HG03460 (cell line): ENCODE data around the gene NRCAM.
A peak's percentile ranks its signal among the peaks of the same experiment; 100 is the strongest.
"Not testable (repeated sequence)": the region's sequence is repeated elsewhere in the genome, so short reads cannot be mapped to it uniquely, and the experiment has no call there.

ENCODE experiments used
- ATAC-seq: cut with Tn5 transposase; IDR thresholded peaks from one replicate; pipeline ENCODE4 v1.9.1; 2021; ENCODE audit not compliant: unreplicated experiment

The NRCAM gene

DNA sequence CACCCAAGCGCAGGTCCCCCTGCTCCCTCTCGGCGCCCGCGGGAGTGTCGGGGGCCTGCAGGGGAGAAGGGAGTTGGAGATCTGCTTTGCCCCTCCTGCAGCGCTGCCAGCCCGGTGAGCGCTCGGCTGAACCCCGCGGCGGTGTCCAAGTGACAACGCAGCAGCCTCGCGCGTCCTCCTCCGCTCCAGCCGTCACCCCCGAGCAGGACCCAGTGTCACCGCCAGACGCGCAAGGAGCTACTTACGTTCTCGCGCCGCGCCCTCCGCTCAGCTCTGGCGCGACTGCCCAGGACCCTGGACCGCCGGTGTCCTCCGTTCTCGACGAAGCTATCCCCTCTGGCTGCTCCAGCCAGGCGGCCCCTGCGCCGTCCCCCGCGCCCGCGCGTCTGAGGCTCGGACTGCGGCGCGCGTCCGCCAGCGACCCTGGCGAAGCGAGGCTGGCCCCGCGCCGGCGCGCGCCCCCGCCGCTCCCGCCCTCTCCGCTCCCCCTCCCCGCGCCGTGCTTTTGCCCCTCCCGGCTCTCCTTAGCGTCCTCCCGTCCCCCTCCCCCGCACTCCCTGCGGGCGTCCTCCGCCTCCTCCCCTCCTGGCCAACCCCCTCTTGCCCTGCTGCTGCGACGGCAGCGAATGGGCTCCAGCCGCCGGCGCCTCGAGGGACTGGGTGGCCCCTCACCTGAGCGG lies at the start of gene NRCAM:
Gene NRCAM (minus strand): TSS at position 439 of the 680 bp plus-strand sequence. CDS start 216,372 bp downstream, outside the sequence.
- ATAC-seq: peak; percentile 56

DNA sequence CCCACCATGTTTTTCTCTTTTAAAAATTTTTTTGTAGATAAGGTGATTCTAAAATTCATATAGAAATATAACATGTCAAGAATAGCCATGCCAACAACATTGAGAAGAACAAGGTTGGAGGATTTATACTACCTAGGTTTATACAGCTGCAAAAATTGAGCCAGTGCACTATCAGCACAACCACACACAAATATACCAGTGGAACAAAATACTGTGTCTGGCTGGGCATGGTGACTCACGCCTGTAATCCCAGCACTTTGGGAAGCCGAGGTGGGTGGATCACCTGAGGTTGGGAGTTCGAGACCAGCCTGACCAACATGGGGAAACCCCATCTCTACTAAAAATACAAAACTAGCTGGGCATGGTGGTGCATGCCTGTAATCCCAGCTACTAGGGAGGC lies 48.3 kb upstream of the NRCAM start:
- ATAC-seq: not testable (repeated sequence)

DNA sequence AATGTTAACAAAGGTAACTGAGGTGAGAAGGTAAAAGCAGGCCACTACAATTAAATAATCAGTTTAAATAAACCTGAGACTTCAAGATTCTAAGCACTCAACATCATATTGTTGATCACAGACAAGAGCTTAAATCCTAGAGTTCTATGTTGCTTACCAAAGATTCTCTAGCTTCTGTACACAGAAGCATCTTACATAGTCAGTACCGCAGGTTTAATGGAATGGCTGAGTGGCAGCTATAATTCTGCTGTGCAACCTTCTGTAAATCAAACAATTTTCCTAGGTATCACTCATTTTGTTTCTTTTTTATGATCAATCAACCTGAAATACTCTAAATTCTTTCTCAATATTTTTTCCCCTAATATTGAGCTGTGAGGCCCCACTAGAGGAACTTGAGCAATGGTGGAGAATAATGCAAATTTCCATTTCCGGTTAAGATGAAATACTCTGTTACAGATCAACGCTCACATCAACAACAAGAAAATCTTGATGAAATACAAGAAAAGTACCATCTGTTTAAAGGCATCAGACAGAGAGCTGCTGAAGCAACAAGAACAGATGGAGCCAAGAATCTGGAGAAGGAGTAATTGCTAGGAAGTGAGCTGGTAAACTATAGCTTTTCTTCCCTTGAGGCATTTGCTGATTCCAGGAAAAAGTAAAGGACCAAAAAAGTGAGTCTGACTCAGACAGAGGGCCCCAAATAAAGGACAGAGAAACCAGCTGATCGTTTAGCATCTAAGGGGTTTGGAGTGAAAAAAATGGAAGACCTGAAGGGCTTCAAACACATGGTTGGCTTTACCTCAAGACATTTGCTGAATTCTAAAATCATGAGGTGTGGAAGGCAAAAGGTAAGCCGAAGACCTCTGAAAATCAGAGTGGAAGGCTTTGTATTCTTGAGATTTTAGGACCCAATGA lies 47.1 kb upstream of the NRCAM start:
- ATAC-seq: peak; percentile 93

DNA sequence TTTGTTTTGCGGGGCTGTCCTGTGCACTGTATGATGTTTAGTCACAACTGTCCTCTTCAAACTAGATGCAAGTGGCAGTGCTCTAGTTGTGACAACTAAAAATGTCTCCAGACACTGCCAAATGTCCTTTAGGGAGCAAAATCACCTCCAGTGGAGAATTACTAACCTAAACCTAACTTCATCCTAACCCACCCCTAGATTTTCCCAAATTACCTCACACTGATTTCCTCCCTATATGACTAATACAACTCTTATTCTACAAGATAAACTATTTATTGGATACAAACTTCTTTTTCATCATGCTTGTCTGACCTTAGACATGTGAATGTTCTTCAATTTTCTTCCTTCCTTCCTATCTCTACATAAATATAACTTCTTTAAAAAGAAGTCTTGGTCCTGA lies 43.3 kb upstream of the NRCAM start:
- ATAC-seq: no peak

DNA sequence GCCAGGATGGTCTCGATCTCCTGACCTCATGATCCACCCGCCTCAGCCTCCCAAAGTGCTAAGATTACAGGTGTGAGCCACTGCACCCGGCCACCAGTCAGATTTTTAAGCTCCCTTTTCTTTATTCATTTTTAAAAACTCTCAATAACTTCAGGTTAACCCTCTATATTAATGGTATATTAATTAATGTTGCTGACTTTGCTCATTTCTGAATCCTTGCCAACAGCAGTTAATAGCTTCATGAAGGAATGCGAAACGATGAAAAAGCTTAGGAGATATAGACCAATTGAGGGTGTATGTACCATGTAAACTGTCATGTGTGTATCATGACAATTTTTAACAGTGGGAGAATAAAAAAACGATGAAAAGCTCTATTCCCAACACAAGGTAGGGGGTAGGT lies 42.2 kb upstream of the NRCAM start:
- ATAC-seq: no peak

DNA sequence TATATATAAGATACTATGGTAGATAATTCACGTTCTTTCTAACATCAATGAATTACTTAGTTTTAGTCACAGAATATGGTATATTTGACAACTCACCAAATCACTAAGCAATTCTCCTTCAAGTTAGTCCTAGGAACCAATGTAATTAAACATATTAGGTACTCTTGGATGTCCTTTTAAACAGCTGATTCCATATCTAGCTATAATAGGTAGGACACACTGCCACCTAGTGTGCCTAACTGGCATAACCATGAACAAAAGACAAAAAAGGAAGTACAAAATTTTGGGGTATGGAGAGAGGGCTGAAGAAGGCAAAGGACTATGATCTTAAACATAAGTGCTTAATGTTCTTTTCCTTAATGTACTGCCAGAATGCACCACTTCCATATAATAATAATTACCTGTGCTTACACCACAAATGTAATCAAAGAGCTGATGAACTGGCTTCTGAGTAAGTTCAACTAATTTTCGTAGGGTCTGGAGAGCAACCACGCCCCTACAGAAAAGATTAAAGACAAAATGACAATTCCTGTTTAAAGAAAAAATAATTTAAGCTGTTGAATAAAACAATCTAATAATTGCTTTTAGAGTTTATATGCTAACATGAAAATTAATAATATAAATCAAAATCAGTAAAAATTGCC lies 41.0 kb upstream of the NRCAM start:
- no peak for ATAC-seq

DNA sequence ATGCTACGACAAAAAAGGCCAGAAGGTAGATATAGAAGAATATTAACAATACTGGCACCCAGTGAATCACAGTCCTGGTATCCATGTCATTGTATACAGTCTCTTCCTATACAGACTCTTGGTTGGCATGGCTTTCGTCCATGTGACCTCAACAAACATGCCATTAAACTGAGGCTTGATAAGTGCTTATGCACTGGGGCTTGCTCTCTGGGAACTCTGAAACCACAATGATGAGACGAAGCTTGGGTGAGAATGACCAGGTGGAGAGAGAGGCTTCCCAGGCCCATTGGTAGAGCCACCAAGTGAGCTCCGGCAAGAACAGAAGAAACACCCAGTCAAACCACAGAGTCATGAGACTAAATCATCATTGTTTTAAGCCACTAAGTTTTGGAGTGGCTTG lies 36.5 kb upstream of the NRCAM start:
- no peak for ATAC-seq

DNA sequence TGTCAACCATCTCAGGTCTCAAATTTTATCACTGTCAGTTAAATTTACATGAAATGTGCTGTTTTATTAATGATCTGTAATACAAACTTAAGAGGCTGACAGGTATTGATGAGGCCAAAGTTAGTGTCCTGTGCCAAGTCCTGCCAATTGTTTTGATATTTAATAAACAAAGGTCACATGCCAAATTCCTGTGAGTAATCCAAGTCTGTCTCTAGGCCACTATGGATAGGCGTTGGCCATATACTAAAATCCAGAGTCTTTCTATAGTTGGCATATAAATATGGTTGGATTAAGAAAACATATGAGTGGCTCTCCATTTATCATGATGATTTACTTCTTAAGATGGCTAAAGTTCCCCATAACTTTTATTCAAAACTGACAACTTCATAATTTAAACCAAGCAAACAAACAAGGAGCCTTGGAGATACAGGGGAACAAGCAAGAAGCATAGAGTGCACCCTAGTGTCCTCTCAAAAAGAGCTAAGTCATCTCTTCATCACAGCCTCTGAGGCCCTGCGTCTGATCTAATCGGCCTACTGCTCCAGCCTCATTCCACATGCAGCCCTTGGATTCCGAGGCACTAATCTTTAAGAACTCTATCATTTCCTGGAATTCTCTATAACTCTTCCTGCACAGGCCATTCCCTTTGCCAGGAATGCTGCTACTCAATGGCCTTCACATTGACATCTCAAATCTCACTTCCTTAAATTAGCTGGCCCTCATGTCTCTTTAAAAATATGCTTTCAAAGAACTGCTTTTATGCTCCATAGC lies 32.7 kb upstream of the NRCAM start:
- ATAC-seq: no peak

DNA sequence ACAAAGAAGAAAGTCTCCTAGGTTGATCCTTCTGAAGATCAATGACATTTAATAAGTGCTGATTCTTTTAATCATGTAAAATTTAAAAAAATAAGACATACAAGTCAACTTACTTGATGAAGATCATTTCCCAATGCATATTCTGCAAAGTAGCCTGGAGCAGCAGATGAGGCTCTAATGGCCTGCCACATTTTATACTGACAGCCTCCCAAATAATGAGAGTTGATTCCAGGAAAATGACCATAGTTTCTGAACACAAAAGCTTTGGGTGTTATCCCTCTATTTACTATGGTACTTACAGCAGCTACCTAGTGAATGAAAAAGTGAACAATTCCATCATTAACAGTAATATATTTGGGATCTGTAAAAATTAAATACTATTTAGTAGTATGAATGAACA lies 31.4 kb upstream of the NRCAM start:
- no peak for ATAC-seq

DNA sequence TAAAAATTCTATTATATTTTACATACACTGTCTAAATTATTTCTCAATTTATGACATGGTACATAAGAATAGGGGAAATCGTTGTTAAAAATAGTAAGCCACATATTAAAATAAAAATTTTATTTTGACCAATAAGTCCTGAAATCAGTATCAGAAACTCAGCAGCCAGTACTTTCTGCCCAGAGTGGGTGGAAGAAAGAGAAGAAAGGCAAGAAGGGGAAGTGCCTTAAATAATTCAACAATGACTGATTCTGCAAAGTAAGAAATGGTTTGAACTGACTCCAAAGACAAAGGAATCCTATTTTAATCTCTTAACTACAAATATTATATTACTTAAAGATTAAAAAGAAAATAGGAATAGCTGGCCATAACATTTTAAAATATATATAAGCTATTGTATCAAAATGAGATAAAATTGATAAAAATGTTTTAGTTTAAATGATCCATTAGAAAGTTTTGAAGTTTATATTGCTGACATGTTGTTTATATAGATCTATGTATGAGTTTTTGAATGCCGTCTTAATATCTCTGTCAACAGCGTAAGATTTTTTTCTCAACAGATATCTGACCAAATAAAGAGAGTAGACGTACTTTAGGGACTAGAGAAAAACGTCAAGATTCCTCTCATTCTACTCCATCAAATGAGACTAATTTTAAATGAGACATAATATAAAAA lies 30.2 kb upstream of the NRCAM start:
- no peak for ATAC-seq

DNA sequence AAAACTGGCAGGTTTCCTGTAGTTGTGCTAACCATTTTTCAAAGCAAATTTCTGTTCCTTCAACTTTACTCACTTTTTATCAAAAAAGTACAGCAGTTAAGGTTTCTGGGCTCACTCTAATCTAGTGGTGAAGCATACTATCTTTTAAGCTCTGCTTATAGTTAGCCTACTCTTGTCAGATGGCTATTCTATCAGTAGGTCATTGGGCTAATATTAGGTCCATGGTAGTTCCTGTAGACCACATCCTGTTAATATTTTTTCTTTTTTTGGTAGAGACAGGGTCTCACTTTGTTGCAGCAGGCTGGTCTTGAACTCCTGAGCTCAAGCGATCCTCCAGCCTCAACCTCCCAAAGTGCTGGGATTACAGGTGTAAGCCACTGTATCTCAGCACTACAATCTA lies 27.9 kb upstream of the NRCAM start:
- no peak for ATAC-seq

DNA sequence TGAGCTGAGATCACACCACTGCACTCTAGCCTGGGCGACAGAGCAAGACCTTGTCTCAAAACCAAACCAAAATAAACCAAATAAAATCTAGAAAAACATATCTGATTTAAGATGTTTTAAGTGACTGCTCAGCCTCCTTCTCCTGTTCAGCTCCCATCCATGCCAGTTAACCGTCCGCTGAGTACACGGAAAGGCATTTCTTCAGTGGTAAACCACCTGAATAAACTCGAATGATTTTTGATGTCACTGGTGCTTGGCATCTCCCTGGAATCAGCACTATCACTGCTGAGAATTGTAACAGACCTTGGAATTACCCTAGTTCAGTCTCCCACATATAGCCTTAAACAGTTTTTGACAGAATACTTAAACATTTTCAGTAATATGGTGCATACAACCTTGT lies 24.1 kb upstream of the NRCAM start:
- ATAC-seq: no peak

DNA sequence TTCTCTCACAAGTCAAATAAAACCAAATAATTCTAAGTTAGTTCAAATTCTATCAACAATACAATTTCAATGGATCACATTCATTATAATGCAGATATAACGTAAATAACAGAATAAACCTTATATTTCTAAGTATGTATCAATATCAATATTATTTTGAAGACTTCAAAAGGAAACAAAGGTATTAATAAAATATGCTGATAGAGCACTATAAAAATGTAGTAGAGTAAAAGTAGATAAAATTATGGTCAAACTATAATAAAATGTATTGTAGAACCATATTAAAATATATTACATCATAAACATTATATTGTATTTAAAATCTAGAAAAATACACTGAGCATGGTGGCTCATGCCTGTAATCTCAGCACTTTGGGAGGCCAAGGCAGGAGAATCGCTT lies 23.5 kb upstream of the NRCAM start:
- ATAC-seq: no peak

DNA sequence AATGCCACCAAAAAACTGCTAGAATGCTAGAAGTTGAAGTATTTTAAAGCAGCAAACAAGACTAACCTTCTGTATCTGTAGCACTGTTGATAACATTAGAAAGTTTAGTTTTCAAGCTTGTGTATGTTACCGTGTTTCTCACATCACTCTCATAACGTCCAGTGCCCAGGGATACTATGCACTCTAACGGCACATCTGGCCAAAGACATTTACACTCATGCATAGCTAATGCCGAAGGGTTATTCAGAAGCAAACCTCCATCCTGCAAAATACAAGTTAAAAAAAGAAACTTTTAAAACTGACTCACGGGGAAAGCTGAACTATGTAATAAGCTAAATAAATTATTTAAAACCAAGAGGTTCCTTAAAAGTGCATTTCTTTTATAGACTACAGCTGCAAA lies 22.9 kb upstream of the NRCAM start:
- ATAC-seq: no peak

DNA sequence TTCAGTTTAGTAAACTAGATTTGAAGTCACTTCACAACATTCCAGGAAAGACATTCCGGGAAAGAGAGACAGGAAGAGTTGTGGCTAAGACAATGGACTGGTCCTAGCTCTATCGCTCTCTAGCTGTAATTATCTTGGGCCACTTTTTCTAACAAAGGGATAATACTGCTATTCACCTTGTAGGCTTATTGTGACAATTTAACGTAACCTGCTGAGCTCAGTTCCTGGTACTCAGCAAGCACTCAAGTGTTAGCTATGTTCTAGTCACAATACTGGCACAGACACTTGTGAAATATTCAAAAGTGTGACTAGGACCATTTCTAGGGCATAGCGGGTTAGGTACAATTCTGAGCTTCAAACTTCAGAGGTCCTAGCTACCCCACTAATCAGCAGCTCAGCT lies 12.0 kb upstream of the NRCAM start:
- no peak for ATAC-seq

DNA sequence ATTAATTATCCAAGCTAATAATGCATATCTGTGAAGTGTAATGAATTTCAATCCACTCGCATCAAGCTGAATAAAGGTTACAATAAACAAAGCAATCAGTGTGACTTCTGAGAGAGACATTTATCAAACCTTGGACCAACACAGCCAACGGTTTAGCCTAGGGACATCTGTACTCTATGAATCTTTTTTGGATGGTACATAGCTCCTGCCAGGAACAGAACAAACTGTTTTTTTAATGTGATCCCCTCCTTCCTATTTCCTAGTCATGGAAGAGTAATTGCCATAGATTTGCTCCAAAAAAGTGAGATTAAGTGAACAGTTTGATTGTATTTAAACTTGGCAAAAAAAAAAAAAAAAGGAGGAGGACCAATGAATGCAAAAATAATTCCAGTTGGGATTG lies 11.2 kb upstream of the NRCAM start:
- no peak for ATAC-seq

DNA sequence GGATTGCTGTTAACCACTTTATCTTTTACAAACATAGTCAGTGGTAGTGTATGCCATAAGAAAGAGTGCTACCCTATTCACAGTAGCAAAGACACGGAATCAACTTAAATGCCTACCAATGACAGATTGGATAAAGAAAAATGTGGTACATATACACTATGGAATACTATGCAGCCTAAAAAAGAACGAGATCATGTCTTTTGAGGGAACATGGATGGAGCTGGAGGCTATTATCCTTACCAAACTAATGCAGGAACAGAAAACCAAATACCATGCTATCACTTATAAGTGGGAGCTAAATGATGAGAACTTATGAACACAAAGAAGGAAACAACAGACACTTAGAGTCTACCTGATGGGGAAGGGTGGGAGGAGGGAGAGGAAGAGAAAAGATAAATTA lies 10.1 kb upstream of the NRCAM start:
- not testable (repeated sequence) for ATAC-seq

DNA sequence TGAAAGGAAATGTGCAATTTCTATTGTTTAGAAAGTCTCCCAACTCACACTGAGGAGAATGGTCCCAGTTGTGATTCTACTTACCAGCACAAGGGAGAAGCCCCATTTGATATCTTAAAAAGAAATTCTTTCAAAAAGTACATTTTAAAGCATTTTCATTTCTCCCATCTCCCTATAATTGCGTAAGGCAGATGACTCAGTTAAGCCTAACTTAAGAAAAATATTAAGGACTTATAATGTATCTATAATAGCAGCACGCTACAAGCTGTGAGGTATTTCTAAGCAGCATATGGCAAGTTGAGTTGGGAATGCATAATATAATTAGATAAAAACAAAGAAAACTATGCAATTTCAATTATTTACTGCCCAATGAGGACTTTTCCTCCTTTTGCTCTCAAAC lies 8.5 kb upstream of the NRCAM start:
- ATAC-seq: no peak

DNA sequence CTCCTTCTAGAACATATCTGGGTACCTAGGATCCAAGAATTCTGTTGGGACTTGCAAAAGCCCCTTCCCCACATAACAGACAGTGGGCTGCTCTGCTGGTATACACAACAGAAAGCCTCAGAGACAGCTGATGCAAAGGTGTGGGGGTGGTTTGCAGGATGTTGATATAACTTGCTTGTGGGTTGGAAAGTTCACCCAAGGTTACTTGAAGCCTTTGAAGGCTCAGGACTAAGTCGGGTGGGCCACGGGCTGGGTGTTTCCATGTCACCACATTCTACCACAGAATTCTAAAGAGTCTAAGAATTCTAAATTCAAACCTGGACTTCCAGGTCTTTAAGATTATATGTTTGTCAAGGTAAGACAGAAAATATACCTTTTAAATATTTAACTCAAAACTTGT lies 7.4 kb upstream of the NRCAM start:
- no peak for ATAC-seq

DNA sequence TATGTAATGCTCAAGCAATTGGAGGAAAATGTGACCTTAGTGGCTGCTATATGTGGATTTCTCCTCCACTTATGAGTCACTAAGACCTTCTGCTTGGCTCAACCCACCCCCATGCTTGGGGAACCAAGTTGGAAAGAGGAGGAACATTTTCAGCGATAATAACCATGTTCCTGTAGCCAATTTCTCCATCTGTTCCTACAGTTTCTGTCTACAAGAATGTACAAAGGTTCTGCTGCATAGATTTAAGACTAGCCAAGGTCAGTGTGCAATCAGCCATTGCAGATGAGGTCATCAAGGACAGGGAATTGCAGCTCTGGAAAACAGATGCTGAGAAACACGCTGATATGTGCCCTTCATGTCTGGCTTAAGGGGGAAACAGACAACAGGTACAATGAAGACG lies 5.6 kb upstream of the NRCAM start:
- no peak for ATAC-seq

DNA sequence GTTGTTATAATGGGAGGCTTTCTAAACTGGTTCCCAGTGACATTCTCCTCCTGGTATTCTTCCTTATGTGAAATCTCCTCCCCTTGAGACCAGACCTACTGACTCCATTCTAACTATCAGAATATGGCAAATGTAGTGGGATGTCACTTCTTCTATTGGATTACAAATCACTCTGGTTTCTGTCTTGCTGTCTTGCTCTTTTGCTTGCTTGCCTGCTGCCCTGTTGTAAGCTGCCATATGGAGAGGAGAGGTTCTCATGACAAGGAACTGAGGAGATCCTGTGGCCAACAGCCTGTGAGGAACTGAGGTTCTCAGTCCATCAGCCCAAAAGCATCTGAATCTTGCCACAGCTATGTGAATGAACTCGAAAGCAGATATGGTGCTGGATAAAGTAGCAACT lies 4.7 kb upstream of the NRCAM start:
- no peak for ATAC-seq
